SK-N-SH treated with all-trans-retinoic acid at 6 μM for 48 hours (cell line): Measurements from ENCODE around the gene ZNF619.

ENCODE experiments used
- ESRRG ChIP-seq: fragments of 250-450 bp; sonication (Bioruptor Pico); IDR thresholded peaks from 2 replicates; pipeline ENCODE4 v1.6.1; 2021; ENCODE audit warnings: mild to moderate bottlenecking
- ISL1 ChIP-seq: fragments of 250-450 bp; sonication (Bioruptor Pico); IDR thresholded peaks from 2 replicates; pipeline ENCODE4 v2.1.2; 2022; ENCODE audit warnings: mild to moderate bottlenecking, moderate library complexity
- RARB ChIP-seq: fragments of 250-450 bp; sonication (Bioruptor Pico); IDR thresholded peaks from 2 replicates; pipeline ENCODE4 v1.8.0; 2021; ENCODE audit warnings: mild to moderate bottlenecking, moderate library complexity
- TOX ChIP-seq: fragments of 250-450 bp; sonication (Bioruptor Pico); IDR thresholded peaks from 2 replicates; pipeline ENCODE4 v1.8.0; 2021; ENCODE audit warnings: mild to moderate bottlenecking, moderate library complexity, borderline replicate concordance
- ZFP3 ChIP-seq: fragments of 250-450 bp; sonication (Bioruptor Pico); IDR thresholded peaks from 2 replicates; pipeline ENCODE4 v1.5.0; 2020; ENCODE audit warnings: mild to moderate bottlenecking, moderate library complexity
- ZFP30 ChIP-seq: fragments of 450-650 bp; formaldehyde crosslinking; IDR thresholded peaks from 2 replicates; pipeline ENCODE4 v1.5.0; 2022; ENCODE audit warnings: mild to moderate bottlenecking, moderate library complexity
- ZNF565 ChIP-seq: fragments of 450-650 bp; formaldehyde crosslinking; conservative IDR thresholded peaks from 2 replicates; pipeline ENCODE4 v1.5.0; 2020; ENCODE audit warnings: low read depth, mild to moderate bottlenecking, moderate library complexity
- ZNF70 ChIP-seq: fragments of 450-650 bp; formaldehyde crosslinking; IDR thresholded peaks from 2 replicates; pipeline ENCODE4 v1.5.0; 2020; ENCODE audit warnings: mild to moderate bottlenecking, moderate library complexity
- ZNF8 ChIP-seq: fragments of 450-650 bp; formaldehyde crosslinking; IDR thresholded peaks from 2 replicates; pipeline ENCODE4 v1.5.0; 2020; ENCODE audit warnings: mild to moderate bottlenecking, moderate library complexity
- TF ChIP-seq, protein P1 (sequence below): fragments of 250-450 bp; sonication (Bioruptor Pico); IDR thresholded peaks from 2 replicates; pipeline ENCODE4 v1.5.1; 2020; ENCODE audit warnings: low read depth, mild to moderate bottlenecking, moderate library complexity
- TF ChIP-seq, protein P2 (sequence below): fragments of 250-450 bp; sonication (Bioruptor Pico); IDR thresholded peaks from 2 replicates; pipeline ENCODE4 v1.8.0; 2020; ENCODE audit warnings: mild to moderate bottlenecking, moderate library complexity, borderline replicate concordance

DNA sequence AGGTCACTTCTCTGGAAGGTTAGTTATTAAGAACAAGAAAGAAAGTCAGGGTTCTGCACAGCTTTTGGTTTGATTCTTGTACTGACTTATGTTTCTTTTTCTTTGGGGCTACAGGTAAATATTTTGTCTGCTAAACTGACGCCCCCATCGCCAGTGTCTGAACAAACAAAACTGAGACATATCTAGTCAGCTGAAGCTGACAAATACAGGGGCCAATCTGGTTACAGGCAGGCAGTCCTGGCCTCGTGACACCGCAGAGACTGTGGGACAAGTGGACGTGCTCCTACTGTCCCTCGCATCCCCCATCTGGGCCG, 24.4 kb upstream of the ZNF619 start:
- no peak for TF ChIP-seq ZNF70
- no peak for TF ChIP-seq ESRRG (CRISPR knock-in tag)
- TF ChIP-seq, protein P1, sequence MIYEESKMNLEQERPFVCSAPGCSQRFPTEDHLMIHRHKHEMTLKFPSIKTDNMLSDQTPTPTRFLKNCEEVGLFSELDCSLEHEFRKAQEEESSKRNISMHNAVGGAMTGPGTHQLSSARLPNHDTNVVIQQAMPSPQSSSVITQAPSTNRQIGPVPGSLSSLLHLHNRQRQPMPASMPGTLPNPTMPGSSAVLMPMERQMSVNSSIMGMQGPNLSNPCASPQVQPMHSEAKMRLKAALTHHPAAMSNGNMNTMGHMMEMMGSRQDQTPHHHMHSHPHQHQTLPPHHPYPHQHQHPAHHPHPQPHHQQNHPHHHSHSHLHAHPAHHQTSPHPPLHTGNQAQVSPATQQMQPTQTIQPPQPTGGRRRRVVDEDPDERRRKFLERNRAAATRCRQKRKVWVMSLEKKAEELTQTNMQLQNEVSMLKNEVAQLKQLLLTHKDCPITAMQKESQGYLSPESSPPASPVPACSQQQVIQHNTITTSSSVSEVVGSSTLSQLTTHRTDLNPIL, result no peak
- TF ChIP-seq ZNF8 (CRISPR knock-in tag), result no peak
- TF ChIP-seq TOX (CRISPR knock-in tag), result no peak
- TF ChIP-seq ZNF565 (CRISPR knock-in tag), result no peak
- TF ChIP-seq ZFP30 (CRISPR knock-in tag), result no peak
- no peak for TF ChIP-seq ZFP3 (CRISPR knock-in tag)
- TF ChIP-seq RARB (CRISPR knock-in tag), result no peak
- TF ChIP-seq, protein P2, sequence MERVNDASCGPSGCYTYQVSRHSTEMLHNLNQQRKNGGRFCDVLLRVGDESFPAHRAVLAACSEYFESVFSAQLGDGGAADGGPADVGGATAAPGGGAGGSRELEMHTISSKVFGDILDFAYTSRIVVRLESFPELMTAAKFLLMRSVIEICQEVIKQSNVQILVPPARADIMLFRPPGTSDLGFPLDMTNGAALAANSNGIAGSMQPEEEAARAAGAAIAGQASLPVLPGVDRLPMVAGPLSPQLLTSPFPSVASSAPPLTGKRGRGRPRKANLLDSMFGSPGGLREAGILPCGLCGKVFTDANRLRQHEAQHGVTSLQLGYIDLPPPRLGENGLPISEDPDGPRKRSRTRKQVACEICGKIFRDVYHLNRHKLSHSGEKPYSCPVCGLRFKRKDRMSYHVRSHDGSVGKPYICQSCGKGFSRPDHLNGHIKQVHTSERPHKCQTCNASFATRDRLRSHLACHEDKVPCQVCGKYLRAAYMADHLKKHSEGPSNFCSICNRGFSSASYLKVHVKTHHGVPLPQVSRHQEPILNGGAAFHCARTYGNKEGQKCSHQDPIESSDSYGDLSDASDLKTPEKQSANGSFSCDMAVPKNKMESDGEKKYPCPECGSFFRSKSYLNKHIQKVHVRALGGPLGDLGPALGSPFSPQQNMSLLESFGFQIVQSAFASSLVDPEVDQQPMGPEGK, result no peak
- TF ChIP-seq ISL1 (CRISPR knock-in tag), result no peak
